Articular chondrocyte of knee joint (primary cell): ENCODE measurements around the gene GADD45A. TPM values are rescaled to one million over a fixed set of nuclear protein-coding genes. Genes with fewer than 3 reads are reported as not detected.

Experiments used
- small RNA-seq: library from RNA; depleted of rRNA; stranded (forward); fragments of <200 nt; gene quantifications from one replicate; pipeline ENCODE3, GENCODE V24; 2012
- total RNA-seq: library from RNA; depleted of rRNA; stranded (reverse); fragments of >200 nt; gene quantifications from 2 replicates; pipeline ENCODE4 v1.2.3, GENCODE V29; 2012

Gene GADD45A, protein sequence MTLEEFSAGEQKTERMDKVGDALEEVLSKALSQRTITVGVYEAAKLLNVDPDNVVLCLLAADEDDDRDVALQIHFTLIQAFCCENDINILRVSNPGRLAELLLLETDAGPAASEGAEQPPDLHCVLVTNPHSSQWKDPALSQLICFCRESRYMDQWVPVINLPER
- 15.5 and 30.5 TPM in 2 replicates for total RNA-seq

DNA sequence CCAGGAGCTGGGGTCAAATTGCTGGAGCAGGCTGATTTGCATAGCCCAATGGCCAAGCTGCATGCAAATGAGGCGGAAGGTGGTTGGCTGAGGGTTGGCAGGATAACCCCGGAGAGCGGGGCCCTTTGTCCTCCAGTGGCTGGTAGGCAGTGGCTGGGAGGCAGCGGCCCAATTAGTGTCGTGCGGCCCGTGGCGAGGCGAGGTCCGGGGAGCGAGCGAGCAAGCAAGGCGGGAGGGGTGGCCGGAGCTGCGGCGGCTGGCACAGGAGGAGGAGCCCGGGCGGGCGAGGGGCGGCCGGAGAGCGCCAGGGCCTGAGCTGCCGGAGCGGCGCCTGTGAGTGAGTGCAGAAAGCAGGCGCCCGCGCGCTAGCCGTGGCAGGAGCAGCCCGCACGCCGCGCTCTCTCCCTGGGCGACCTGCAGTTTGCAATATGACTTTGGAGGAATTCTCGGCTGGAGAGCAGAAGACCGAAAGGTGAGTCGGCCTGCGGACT, at the start of gene GADD45A:
GADD45A (plus strand) TSS at position 135 of the 491 bp plus-strand sequence; CDS start at position 429, 294 bp downstream.

Small RNA genes within 50 kb of the gene (small RNA-seq; reads per million reads assigned to genes)
- not detected for gene RN7SL392P

Other genes starting within 250 kb of the GADD45A start
- gene GNG12, start 148.3 kb downstream of the GADD45A start, total RNA-seq = 310 and 313 TPM in 2 replicates